ENCODE data around the gene KRTAP12-3. TPM values are rescaled to one million over a fixed set of nuclear protein-coding genes. Genes with fewer than 3 reads are reported as not detected.
A peak's percentile ranks its signal among the peaks of the same experiment; 100 is the strongest.

KRTAP12-3 gene
- total and polyA plus RNA-seq, 8 donors: not detected

DNA sequence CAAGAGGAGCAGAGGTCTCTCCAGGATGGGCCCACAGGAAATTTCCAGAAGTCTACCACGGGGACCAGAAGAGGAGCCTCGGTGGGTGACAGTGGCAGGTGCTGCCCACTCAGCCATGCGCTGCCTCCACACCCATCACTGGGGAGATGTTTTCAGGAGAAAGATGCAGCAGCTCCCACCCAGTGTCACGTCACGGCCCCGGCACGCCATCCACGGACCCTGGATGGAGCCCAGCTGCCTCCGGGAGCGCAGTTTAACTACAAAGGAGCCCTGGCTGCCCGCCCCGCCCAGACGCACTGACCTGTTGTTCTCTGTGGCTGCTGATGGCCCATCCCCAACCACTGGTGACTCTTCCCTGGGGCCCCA lies 46.9 kb downstream of the KRTAP12-3 start:
- Histone ChIP-seq H3K4me3 (no peak overlapping the region), H3K9me3 (no peaks in the 10 kb centered on the region), H3K27ac (no peak overlapping the region), H3K4me1 (peaks cover 0 to 1% of the 10 kb centered on the region in 2 donors), H3K36me3 (no peaks in the 10 kb centered on the region), H3K27me3 (peaks cover 40 to 100% of the 10 kb centered on the region in 2 donors)
- intact Hi-C loops (cut with DNase I): no loop called here
- no peak for DNase-seq
- TF ChIP-seq, protein P1, sequence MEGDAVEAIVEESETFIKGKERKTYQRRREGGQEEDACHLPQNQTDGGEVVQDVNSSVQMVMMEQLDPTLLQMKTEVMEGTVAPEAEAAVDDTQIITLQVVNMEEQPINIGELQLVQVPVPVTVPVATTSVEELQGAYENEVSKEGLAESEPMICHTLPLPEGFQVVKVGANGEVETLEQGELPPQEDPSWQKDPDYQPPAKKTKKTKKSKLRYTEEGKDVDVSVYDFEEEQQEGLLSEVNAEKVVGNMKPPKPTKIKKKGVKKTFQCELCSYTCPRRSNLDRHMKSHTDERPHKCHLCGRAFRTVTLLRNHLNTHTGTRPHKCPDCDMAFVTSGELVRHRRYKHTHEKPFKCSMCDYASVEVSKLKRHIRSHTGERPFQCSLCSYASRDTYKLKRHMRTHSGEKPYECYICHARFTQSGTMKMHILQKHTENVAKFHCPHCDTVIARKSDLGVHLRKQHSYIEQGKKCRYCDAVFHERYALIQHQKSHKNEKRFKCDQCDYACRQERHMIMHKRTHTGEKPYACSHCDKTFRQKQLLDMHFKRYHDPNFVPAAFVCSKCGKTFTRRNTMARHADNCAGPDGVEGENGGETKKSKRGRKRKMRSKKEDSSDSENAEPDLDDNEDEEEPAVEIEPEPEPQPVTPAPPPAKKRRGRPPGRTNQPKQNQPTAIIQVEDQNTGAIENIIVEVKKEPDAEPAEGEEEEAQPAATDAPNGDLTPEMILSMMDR (IDR thresholded peaks at IDR 0.05): no peak
- ATAC-seq: no peak

DNA sequence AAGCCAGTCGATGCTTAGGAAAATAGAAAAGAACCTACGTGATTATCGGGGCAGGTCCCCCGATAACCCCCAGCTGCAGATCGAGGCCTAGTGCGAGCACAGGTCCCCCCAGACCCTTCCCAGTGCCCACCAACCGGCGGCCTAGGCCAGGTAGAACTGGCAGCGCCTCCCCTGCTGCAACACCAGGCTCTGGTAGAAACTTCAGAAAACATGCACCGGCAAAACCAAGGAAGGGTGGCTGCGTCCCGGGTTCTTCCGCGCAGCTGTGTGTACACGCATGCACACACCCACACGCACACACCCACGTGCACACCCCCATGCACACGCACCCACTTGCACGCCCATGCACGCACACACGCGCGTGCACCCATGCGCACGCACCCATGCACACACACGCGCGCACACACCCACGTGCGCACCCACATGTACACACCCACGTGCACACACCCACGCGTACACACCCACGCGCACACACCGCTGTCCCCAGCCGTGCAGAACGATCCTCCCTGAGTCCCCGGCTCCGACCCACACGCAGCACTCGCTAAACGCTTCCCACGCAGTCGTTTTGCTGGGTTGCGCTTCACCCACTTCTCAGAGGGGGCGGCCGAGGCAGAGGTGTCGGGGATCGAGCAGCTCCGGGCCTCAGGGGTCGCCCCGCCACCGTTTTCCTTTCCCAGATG lies 48.4 kb downstream of the KRTAP12-3 start:
- TF ChIP-seq, protein P1 (IDR thresholded peaks at IDR 0.05): no peak

DNA sequence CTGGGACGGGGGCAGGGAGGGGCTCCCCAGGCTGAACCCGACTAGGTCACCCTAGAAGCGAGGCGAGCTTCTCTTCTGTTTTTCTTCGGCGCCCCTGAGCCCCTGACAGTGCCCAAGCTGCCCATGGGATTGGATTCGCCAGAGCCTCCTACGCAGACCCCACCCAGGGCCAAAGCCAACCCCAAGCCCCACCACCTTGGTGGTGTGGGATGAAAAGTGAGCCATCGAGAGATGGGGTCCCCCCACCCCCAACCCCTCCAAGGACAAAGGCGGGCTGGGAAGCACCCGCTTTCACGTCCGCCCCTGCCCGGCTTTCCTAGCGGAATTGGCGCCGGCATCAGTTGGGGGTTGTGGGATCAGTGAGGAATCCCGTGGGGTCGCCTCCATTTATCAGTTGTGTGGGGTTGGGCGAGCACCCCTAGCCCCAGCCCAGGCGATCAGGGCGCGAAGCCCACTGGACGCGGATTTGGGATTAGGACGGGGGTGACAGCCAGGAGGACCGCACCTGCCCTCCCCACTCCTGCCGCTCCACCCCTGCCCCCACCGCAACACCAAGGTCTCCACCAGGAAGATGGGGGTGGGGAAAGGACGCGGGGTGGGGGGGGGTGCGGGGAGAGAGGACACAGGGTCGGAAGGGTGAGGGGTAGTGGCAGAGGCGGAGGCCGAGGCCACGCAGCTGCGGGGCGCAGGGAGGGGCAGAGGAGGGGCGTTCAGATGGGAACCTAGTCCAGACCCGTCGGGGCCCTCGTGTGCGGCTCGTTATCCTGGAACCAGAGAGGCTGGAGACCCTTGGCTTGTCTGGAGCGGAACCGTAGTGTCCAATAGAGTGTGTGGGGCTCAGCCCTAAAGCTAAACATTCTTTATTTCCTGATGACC lies 49.2 kb downstream of the KRTAP12-3 start:
- Histone ChIP-seq H3K4me3 (no peak overlapping the region), H3K4me1 (peaks cover 6 to 13% of the 10 kb centered on the region in 2 donors), H3K36me3 (no peaks in the 10 kb centered on the region), H3K9me3 (no peaks in the 10 kb centered on the region), H3K27ac (no peak overlapping the region), H3K27me3 (peaks cover 63 to 100% of the 10 kb centered on the region in 2 donors)
- DNase-seq: peak in 1 of 4 donors; percentile 67
- TF ChIP-seq, protein P1 (IDR thresholded peaks at IDR 0.05): no peak
- ATAC-seq: no peak
- intact Hi-C loops (cut with DNase I): no loop called here

More for the DNA sequence above, 48.4 kb downstream of the KRTAP12-3 start:
- Histone ChIP-seq H3K9me3 (no peaks in the 10 kb centered on the region), H3K36me3 (no peaks in the 10 kb centered on the region), H3K4me1 (peaks cover 6 to 7% of the 10 kb centered on the region in 2 donors), H3K4me3 (no peak overlapping the region), H3K27me3 (peaks cover 56 to 100% of the 10 kb centered on the region in 2 donors), H3K27ac (no peak overlapping the region)
- intact Hi-C loops (cut with DNase I): no loop called here
- ATAC-seq (no peak), DNase-seq (no peak)

Other genes starting within 250 kb of the KRTAP12-3 start
- 1 to 10 TPM; 2.4 to 5.7 TPM for gene LRRC3, start 202.4 kb upstream of the KRTAP12-3 start, total RNA-seq
- gene LRRC3, start 202.4 kb upstream of the KRTAP12-3 start, polyA plus RNA-seq (ENCODE audit: insufficient read length in 6 of 6): 1 to 10 TPM; 4.9 to 7.0 (median 6.3) TPM
- gene KRTAP10-1, start 117.7 kb upstream of the KRTAP12-3 start, total RNA-seq: not detected
- not detected for gene KRTAP10-1, start 117.7 kb upstream of the KRTAP12-3 start, polyA plus RNA-seq (ENCODE audit: insufficient read length in 6 of 6)
- under 1 TPM in 1 of 2 donors, not detected in 1; 0.24 TPM for gene KRTAP10-2, start 106.4 kb upstream of the KRTAP12-3 start, total RNA-seq
- gene KRTAP10-2, start 106.4 kb upstream of the KRTAP12-3 start, polyA plus RNA-seq (ENCODE audit: insufficient read length in 6 of 6): not detected
- not detected for gene KRTAP10-3, start 99.1 kb upstream of the KRTAP12-3 start, total RNA-seq
- not detected for gene KRTAP10-3, start 99.1 kb upstream of the KRTAP12-3 start, polyA plus RNA-seq (ENCODE audit: insufficient read length in 6 of 6)
- not detected for gene KRTAP10-4, start 84.2 kb upstream of the KRTAP12-3 start, total RNA-seq
- gene KRTAP10-4, start 84.2 kb upstream of the KRTAP12-3 start, polyA plus RNA-seq (ENCODE audit: insufficient read length in 6 of 6): not detected
- not detected for gene KRTAP10-5, start 77.3 kb upstream of the KRTAP12-3 start, total RNA-seq
- gene KRTAP10-5, start 77.3 kb upstream of the KRTAP12-3 start, polyA plus RNA-seq (ENCODE audit: insufficient read length in 6 of 6): not detected
- not detected for gene KRTAP10-6, start 65.4 kb upstream of the KRTAP12-3 start, total RNA-seq
- gene KRTAP10-6, start 65.4 kb upstream of the KRTAP12-3 start, polyA plus RNA-seq (ENCODE audit: insufficient read length in 6 of 6): not detected
- not detected for gene KRTAP10-7, start 57.3 kb upstream of the KRTAP12-3 start, total RNA-seq
- not detected for gene KRTAP10-7, start 57.3 kb upstream of the KRTAP12-3 start, polyA plus RNA-seq (ENCODE audit: insufficient read length in 6 of 6)
- gene KRTAP10-8, start 45.9 kb upstream of the KRTAP12-3 start, total RNA-seq: not detected
- not detected for gene KRTAP10-8, start 45.9 kb upstream of the KRTAP12-3 start, polyA plus RNA-seq (ENCODE audit: insufficient read length in 6 of 6)
- gene KRTAP10-9, start 30.8 kb upstream of the KRTAP12-3 start, total RNA-seq: not detected
- not detected for gene KRTAP10-9, start 30.8 kb upstream of the KRTAP12-3 start, polyA plus RNA-seq (ENCODE audit: insufficient read length in 6 of 6)
- gene KRTAP10-10, start 20.6 kb upstream of the KRTAP12-3 start, total RNA-seq: not detected
- not detected for gene KRTAP10-10, start 20.6 kb upstream of the KRTAP12-3 start, polyA plus RNA-seq (ENCODE audit: insufficient read length in 6 of 6)
- gene KRTAP10-11, start 11.5 kb upstream of the KRTAP12-3 start, total RNA-seq: not detected
- not detected for gene KRTAP10-11, start 11.5 kb upstream of the KRTAP12-3 start, polyA plus RNA-seq (ENCODE audit: insufficient read length in 6 of 6)
- not detected for gene KRTAP12-4, start 3.3 kb upstream of the KRTAP12-3 start, total RNA-seq
- gene KRTAP12-4, start 3.3 kb upstream of the KRTAP12-3 start, polyA plus RNA-seq (ENCODE audit: insufficient read length in 6 of 6): not detected
- gene KRTAP12-2, start 9.0 kb downstream of the KRTAP12-3 start, total RNA-seq: not detected
- not detected for gene KRTAP12-2, start 9.0 kb downstream of the KRTAP12-3 start, polyA plus RNA-seq (ENCODE audit: insufficient read length in 6 of 6)
- not detected for gene KRTAP12-1, start 24.2 kb downstream of the KRTAP12-3 start, total RNA-seq
- not detected for gene KRTAP12-1, start 24.2 kb downstream of the KRTAP12-3 start, polyA plus RNA-seq (ENCODE audit: insufficient read length in 6 of 6)
- not detected for gene KRTAP10-12, start 39.2 kb downstream of the KRTAP12-3 start, total RNA-seq
- gene KRTAP10-12, start 39.2 kb downstream of the KRTAP12-3 start, polyA plus RNA-seq (ENCODE audit: insufficient read length in 6 of 6): not detected
- gene TSPEAR, start 53.6 kb downstream of the KRTAP12-3 start, total RNA-seq: under 1 TPM; 0.10 to 0.26 TPM
- gene TSPEAR, start 53.6 kb downstream of the KRTAP12-3 start, polyA plus RNA-seq (ENCODE audit: insufficient read length in 6 of 6): 1 to 10 TPM; 2.4 to 4.7 (median 3.5) TPM
- gene UBE2G2, start 143.9 kb downstream of the KRTAP12-3 start, total RNA-seq: 10 to 100 TPM; 75.0 to 90.9 TPM
- 100 to 1,000 TPM; 119 to 157 (median 139) TPM for gene UBE2G2, start 143.9 kb downstream of the KRTAP12-3 start, polyA plus RNA-seq (ENCODE audit: insufficient read length in 6 of 6)
- gene SUMO3, start 160.1 kb downstream of the KRTAP12-3 start, total RNA-seq: 10 to 100 TPM; 92.4 to 99.3 TPM
- 100 to 1,000 TPM; 114 to 136 (median 123) TPM for gene SUMO3, start 160.1 kb downstream of the KRTAP12-3 start, polyA plus RNA-seq (ENCODE audit: insufficient read length in 6 of 6)
- gene PTTG1IP, start 215.8 kb downstream of the KRTAP12-3 start, total RNA-seq: 100 to 1,000 TPM; 247 to 263 TPM
- 100 to 1,000 TPM; 195 to 240 (median 214) TPM for gene PTTG1IP, start 215.8 kb downstream of the KRTAP12-3 start, polyA plus RNA-seq (ENCODE audit: insufficient read length in 6 of 6)

Measured in left lung (tissue), 10 donors.